GM18519 (cell line): ENCODE measurements around the gene TXNL4A.
"Not testable (repeated sequence)": the region's sequence is repeated elsewhere in the genome, so short reads cannot be mapped to it uniquely, and the experiment has no call there.

Experiments
- ATAC-seq: cut with Tn5 transposase; IDR thresholded peaks from one replicate; pipeline ENCODE4 v1.9.1; 2021; ENCODE audit warnings: mild to moderate bottlenecking, moderate library complexity; ENCODE audit not compliant: unreplicated experiment, low FRiP score

The TXNL4A gene

DNA sequence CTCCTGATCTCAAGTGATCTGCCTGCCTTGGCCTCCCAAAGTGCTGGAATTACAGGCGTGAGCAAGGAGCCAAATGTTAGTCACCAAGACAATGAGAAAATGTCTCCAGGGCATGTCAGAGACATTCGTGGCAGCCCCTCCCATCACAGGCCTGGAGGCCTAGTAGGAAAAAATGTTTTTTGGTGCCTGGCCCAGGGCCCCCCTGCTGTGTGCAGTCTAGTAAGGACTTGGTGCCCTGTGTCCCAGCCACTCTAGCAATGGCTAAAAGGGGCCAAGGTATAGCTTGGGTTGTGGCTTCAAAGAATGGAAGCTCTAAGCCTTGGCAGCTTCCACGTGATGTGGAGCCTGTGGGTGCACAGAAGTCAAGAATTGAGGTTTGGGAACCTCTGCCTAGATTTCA is 12.5 kb upstream of the TXNL4A start:
- no peak for ATAC-seq

GRCh38 chr18:79999701-80000100 is 11.3 kb upstream of the TXNL4A start:
- ATAC-seq = not testable (repeated sequence)

GRCh38 chr18:79991494-79991893 is 3.1 kb upstream of the TXNL4A start:
- ATAC-seq = no peak

GRCh38 chr18:79989195-79989497 is 783 bp upstream of the TXNL4A start:
- no peak for ATAC-seq

DNA sequence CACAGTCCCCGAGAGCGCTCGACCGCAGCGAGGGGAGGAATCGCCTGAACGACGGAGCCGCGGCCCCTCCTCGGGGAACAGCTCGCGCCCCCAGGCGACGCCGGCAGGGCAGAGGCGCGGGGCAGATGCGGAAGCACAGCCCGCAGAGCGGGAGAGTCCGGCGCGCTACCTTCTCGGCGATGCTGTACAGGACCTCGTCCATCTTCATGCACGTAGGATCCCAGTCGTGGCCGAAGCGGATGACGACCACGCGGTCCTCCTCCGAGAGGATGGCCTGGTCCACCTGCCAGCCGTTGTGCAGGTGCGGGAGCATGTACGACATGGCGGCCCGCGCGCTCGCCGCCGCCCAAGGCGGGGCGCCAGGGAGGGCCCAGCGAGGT is 302 bp downstream of the TXNL4A start:
- peak; percentile 45 for ATAC-seq

DNA sequence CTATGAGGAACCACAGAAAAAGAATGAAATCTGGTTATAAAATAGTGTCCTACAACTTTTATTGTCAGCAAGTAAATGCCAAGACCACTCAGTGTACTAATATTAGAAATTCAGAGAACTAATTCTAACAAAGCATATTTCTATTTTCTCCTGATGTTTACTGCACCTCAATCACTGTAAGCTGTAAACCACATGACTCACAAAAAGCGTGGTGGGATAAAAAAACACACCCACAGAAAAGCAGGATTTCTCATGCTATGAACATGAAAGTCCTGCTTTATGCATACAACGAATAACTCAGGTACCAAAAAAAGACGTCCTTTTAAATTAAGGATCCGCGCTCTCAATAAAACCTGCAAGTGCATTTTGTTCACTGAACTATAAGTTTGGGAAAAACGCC is 797 bp downstream of the TXNL4A start:
- no peak for ATAC-seq

DNA sequence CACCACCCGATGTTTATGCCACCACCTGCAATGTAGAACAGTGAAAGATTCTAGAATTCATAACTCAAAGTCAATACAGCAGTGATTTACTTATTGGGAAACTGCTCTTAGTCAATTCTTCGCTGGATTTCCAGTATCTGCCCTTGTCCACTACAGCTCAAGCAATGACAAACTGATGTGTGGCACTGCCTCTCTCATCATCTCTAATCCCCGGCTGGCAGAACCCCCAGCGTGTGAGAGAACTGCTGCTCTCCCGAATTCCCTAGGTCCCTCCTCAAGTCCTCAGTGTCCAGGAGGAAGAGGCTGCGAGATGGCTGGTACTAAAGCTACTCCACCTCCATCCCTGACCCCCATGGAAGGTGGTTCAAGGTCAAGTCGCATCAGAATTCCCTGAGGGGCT is 1.6 kb downstream of the TXNL4A start:
- ATAC-seq = no peak

DNA sequence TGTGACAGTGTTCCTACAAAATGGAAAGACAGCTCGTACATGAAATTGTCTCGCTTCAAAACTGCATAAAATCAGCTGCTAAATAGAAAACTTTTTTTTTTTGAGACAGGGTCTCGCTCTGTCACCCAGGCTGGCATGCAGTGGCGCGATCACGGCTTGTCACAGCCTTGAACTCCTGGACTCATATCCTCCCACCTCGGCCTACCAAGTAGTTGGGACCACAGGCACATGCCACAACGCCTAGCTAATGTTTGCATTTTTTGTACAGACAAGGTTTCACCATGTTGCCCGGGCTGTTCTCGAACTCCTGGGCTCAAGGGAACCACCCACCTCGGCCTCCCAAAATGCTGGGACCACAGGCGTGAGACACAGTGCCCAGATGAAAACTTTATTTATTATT is 3.2 kb downstream of the TXNL4A start:
- no peak for ATAC-seq

DNA sequence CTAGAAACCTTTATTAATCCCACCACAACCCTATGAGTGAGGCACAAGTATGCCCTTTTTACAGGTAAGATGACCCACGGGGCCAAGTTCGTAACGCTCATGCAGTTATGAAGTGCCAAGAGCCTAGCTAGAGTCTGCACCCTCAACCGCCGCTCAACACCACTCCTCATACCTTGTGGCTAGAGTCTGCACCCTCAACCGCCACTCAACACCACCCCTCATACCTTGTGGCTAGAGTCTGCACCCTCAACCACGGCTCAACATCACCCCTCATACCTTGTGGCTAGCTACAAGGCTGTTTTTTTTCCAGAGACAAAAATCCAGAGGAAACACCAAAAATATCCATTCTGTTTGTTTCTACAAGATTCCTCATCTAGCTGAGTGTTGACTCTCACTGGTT is 4.6 kb downstream of the TXNL4A start:
- no peak for ATAC-seq

GRCh38 chr18:79983253-79983652 is 5.1 kb downstream of the TXNL4A start:
- no peak for ATAC-seq

- no peak for ATAC-seq
Observed at GRCh38 chr18:79982736-79983135, 5.6 kb downstream of the TXNL4A start.

GRCh38 chr18:79980585-79980984 is 7.8 kb downstream of the TXNL4A start:
- no peak for ATAC-seq

DNA sequence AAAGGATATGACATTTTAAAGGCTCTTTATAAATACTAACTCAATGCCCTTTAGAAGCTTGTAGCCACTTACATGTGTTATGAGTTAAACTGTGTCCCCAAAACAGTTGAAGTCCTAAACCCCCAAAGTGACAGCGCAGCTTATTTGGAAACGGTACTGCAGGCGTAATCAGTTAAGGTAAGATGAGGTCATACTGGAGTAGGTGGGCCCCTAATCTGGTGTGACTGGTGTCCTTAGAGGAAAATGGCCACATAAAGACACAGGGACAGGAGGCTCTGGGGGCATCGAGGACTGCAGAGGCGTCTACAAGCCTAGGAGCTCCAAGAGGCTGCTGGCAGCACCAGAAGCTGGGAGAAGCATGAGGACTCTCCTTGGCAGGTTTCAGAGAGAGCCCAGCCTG is 8.5 kb downstream of the TXNL4A start:
- ATAC-seq = no peak

DNA sequence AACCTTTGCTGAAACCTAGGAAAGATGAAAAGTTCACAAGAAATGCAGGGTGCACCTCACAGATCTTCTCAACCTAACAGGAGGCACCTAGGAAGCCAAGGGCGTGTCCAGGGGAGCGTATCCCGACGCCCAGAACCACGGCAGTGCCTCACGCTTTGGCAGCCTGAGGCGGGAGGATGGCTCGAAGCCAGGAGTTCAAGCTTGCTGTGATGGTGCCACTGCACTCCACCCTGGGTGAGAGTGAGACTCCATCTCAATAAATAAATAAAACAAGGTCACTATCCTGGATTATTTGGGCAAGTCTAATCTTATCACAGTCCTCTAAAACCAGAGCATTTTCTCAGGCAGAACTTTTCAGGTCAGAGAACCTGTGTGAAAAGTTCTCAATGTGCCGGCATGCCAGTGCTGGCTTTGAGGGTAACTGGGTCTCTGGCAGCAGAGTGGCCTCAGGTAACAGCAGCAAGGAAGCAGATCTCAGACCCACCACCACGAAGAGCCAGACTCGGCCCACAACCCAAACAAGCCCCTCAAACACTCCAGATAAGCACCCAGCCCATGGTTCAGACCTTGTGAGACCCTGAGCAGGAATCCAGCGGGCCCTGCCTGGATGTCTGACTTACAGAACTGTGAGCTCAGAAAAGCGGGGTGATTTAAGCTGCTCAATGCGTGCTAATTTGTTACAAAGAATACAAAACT is 12.2 kb downstream of the TXNL4A start:
- ATAC-seq = no peak

DNA sequence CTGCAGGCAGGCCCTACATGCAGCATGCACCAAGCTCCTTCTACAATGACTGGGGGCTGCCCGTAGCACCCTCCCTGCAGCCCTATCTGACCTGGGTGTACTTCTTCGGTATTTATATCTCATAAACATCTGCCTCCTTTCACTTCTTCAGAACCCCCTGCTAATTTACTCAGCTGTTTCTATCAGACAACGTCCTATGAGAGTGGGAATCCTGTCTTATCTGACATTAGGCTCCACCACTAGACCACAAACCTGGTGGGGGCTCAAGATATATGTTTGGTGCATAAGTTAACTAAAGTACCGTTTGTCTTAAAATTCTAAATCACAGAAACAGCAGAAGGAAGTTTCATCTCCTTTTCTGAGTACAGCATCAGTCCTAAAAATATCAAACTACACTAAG is 13.3 kb downstream of the TXNL4A start:
- no peak for ATAC-seq

DNA sequence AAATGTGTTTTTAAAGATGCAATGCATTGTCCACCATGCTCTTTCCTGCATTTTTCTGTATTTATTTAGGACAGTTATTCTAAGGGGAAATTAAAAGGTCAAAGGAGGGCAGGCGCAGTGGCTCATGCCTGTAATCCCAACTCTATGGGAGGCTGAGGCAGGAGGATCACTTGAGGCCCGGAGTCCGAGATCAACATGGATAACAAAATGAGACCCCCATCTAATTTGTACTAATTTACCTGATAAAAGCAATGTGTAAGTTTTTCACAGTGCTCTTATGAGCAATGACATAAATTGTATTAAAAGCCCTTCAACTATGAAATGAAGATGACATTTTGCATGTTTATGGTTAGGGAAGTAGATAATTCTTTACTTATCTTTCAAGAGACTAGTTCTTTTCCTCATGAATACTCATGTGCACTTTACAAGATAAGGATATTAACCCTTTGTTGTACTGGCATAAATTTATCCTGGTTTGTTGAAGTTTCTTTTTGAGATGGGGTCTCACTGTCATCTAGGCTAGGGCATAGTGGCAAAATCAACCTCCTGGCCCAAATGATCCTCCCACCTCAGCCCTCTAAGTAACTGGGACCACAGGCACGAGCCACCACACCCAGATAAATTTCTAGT is 14.2 kb downstream of the TXNL4A start:
- no peak for ATAC-seq

DNA sequence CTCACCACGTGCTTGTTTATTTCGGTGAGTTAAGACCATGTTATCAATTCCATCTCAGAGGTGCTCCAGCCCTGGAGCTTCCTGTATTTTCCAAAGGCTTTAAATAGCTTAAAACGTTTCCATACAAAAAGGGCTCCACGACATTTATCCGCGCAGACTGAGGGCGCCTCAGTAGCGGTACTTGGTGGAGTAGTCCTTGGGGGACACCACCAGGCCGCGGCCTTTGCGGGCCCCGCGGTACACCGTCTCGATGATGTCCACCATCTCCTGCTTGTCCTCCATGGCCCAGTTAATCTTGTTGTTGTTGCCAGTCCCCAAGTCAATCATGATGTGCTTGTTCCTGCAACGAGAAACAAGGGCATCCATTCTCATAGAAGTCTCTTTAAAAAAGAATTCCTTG is 14.8 kb downstream of the TXNL4A start:
- ATAC-seq = no peak

DNA sequence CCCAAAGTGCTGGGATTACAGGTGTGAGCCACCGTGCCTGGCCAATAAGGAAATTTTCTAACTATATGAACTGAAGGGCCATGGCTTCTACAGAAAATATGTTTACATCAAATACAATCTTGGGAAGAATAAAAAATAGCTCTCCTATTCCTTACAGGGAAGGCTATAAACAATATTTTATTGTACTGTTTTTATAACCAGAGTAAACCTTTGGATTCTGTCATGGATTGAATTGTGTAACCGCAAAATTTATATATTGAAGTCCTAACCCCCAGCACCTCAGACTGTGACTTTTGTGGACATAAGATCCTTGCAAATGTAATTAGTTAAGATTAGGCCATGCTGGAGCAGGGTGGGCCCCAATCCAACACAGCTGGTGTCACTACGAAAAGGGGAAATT is 15.6 kb downstream of the TXNL4A start:
- no peak for ATAC-seq

GRCh38 chr18:79971986-79972385 is 16.4 kb downstream of the TXNL4A start:
- no peak for ATAC-seq

GRCh38 chr18:79971211-79971952 is 17.0 kb downstream of the TXNL4A start:
- ATAC-seq = no peak

DNA sequence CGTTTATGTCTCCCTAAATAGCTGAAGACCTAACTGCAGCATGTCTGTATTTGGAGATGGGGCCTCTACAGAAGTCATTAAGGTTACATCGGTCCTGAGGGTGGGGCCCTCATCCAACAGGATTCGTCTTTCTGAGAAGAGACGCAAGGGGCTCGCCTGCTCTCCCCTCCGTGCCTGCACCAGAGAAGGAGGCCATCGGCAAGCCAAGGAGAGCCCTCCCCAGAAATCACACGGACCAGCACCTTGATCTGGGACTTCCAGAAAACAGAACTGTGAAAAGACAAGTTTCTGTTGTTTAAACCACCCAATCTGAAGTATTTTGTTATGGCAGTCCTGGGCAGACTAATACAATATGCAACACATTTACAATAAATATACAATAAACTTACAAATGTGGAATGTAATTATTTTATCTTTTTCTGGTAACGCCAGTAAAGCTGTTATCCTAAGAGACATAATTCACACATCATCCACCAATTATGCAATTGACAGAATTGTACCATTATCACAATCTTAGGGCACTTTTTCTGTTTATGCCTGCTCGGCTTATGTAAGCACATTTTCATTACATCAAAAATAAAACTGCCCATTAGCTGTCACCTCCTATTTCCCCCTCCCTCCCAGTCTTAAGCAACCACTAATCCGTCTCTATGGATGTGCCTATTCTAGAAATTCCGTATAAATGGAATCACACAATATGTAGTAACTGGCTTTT is 17.8 kb downstream of the TXNL4A start:
- ATAC-seq = no peak
